ENCODE measurements around the gene CD9.

CD9 gene

DNA sequence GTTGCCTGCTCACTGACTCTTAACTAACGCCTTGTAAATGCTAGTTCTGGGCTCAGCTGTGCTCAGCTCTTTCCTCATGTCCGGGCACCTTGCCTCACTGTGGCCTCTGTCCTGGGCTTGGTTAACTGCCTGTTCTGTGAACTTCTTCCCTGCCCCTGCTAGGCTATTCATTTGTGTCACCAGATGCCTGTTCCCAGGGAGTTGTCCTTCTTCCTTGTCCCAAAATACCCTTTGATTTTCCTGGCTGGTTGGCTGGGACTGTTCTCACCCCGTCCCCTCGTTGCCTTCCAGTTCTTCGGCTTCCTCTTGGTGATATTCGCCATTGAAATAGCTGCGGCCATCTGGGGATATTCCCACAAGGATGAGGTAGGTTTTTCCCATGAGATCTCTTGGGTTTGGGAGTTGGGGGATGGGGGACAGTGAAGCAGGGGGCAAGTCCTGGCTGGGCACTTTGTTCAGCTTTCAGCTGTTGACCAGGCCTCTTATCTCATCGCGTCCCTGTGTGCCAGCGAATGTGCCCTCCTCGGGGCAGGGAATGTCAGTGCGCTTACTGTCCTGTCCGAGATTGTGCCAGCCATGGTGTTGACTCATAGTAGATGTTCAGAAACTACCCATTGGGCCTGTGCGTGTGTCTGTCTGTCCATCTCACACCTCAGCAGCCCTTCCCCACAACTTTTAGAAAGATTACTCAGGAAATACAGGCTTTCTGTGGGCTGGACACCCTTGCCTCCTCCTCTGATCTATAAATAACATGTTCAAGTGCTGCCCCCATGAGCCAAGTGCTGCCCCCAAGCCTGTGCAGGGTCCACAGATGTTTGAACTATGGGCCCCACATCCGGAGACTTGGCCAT lies 33.1 kb downstream of the CD9 start:
- H3K27me3 ChIP-seq (ENCODE audit: insufficient read depth, low read length, poor library complexity), result peaks cover 6% of the 10 kb centered on the region
- no peak overlapping the region for H3K27ac ChIP-seq (ENCODE audit: low read length)
- no peak overlapping the region for H3K4me3 ChIP-seq (ENCODE audit: low read depth in 1 of 2, low read length in 2 of 2)
- H4K20me1 ChIP-seq (ENCODE audit: insufficient read depth, low read length), result no peaks in the 10 kb centered on the region
- H3K79me2 ChIP-seq (ENCODE audit: insufficient read depth, low read length), result no peaks in the 10 kb centered on the region
- no peak overlapping the region for H3K9ac ChIP-seq (ENCODE audit: low read depth, low read length)
- TF ChIP-seq EZH2 (IDR thresholded peaks at IDR 0.05; ENCODE audit: borderline replicate concordance, low read depth, low read length, severe bottlenecking), result no peak
- TF ChIP-seq, protein P1, sequence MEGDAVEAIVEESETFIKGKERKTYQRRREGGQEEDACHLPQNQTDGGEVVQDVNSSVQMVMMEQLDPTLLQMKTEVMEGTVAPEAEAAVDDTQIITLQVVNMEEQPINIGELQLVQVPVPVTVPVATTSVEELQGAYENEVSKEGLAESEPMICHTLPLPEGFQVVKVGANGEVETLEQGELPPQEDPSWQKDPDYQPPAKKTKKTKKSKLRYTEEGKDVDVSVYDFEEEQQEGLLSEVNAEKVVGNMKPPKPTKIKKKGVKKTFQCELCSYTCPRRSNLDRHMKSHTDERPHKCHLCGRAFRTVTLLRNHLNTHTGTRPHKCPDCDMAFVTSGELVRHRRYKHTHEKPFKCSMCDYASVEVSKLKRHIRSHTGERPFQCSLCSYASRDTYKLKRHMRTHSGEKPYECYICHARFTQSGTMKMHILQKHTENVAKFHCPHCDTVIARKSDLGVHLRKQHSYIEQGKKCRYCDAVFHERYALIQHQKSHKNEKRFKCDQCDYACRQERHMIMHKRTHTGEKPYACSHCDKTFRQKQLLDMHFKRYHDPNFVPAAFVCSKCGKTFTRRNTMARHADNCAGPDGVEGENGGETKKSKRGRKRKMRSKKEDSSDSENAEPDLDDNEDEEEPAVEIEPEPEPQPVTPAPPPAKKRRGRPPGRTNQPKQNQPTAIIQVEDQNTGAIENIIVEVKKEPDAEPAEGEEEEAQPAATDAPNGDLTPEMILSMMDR (IDR thresholded peaks at IDR 0.05; ENCODE audit: borderline replicate concordance, extremely low read depth, low read length, poor library complexity, severe bottlenecking), result no peak
- ATAC-seq (ENCODE audit: insufficient read depth, low read depth) (no peak), DNase-seq (no peak)
- H3K4me1 ChIP-seq (ENCODE audit: insufficient read depth, low read length), result no peaks in the 10 kb centered on the region
- H3K4me2 ChIP-seq (ENCODE audit: insufficient read depth, low read length), result no peak overlapping the region
- no peaks in the 10 kb centered on the region for H3K36me3 ChIP-seq (ENCODE audit: insufficient read depth, low read length)
- H2AFZ ChIP-seq (ENCODE audit: low read depth, low read length), result no peak overlapping the region
- H3K9me3 ChIP-seq (ENCODE audit: insufficient read depth, low read length, severe bottlenecking), result no peaks in the 10 kb centered on the region

DNA sequence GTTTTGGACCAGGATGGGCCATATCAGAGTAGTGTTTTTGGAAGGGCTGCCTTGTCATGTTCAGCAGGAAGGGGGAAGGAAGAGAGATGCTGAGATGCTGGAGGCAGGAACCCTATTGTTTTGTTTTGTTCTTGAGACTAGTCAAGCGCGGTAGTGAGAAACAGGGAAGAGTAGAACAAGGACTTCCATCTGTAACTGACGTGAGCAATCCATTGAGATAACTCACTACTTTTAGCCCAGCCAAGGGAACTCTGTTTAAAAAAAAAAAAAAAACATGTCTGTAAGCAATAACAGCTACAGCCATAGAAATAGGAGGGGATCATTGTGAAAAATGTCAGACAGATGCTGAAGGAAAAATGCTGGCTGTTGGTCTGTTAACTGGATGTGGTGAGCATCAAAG lies 34.0 kb downstream of the CD9 start:
- H3K9ac ChIP-seq (ENCODE audit: low read depth, low read length), result no peak overlapping the region

DNA sequence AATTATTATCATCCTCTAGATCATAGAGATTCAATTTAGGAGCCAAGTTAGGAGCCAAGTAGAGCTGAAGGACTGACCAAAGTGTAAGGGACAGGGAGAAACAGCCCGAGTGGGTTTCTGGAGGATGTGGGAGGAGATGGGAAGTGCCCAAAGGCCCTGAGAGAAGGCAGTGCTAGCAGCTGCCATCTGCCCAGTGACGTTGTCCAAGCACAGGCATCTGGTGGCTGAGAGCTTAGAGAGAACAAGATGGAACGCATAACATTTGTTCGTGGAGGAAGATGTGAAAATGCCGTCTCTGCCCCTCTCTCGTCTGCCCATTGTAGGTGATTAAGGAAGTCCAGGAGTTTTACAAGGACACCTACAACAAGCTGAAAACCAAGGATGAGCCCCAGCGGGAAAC lies 34.7 kb downstream of the CD9 start:
- TF ChIP-seq EZH2 (IDR thresholded peaks at IDR 0.05; ENCODE audit: borderline replicate concordance, low read depth, low read length, severe bottlenecking), result no peak
- TF ChIP-seq, protein P1 (IDR thresholded peaks at IDR 0.05; ENCODE audit: borderline replicate concordance, extremely low read depth, low read length, poor library complexity, severe bottlenecking), result no peak
- Histone ChIP-seq H3K9ac (ENCODE audit: low read depth, low read length) (no peak overlapping the region), H4K20me1 (ENCODE audit: insufficient read depth, low read length) (no peaks in the 10 kb centered on the region), H3K9me3 (ENCODE audit: insufficient read depth, low read length, severe bottlenecking) (no peaks in the 10 kb centered on the region), H3K36me3 (ENCODE audit: insufficient read depth, low read length) (no peaks in the 10 kb centered on the region), H3K4me2 (ENCODE audit: insufficient read depth, low read length) (no peak overlapping the region), H3K27me3 (ENCODE audit: insufficient read depth, low read length, poor library complexity) (peaks cover 11% of the 10 kb centered on the region), H3K79me2 (ENCODE audit: insufficient read depth, low read length) (no peaks in the 10 kb centered on the region), H3K4me3 (ENCODE audit: low read depth in 1 of 2, low read length in 2 of 2) (no peak overlapping the region), H2AFZ (ENCODE audit: low read depth, low read length) (no peak overlapping the region), H3K4me1 (ENCODE audit: insufficient read depth, low read length) (no peaks in the 10 kb centered on the region), H3K27ac (ENCODE audit: low read length) (no peak overlapping the region)
- DNase-seq (no peak), ATAC-seq (ENCODE audit: insufficient read depth, low read depth) (no peak)

More for the DNA sequence above, 34.0 kb downstream of the CD9 start:
- Histone ChIP-seq H3K27me3 (ENCODE audit: insufficient read depth, low read length, poor library complexity) (peaks cover 6% of the 10 kb centered on the region), H3K27ac (ENCODE audit: low read length) (no peak overlapping the region), H2AFZ (ENCODE audit: low read depth, low read length) (no peak overlapping the region), H3K4me3 (ENCODE audit: low read depth in 1 of 2, low read length in 2 of 2) (no peak overlapping the region), H3K9me3 (ENCODE audit: insufficient read depth, low read length, severe bottlenecking) (no peaks in the 10 kb centered on the region), H3K79me2 (ENCODE audit: insufficient read depth, low read length) (no peaks in the 10 kb centered on the region), H4K20me1 (ENCODE audit: insufficient read depth, low read length) (no peaks in the 10 kb centered on the region), H3K4me2 (ENCODE audit: insufficient read depth, low read length) (no peak overlapping the region), H3K36me3 (ENCODE audit: insufficient read depth, low read length) (no peaks in the 10 kb centered on the region), H3K4me1 (ENCODE audit: insufficient read depth, low read length) (no peaks in the 10 kb centered on the region)
- TF ChIP-seq EZH2 (IDR thresholded peaks at IDR 0.05; ENCODE audit: borderline replicate concordance, low read depth, low read length, severe bottlenecking), result no peak
- TF ChIP-seq, protein P1 (IDR thresholded peaks at IDR 0.05; ENCODE audit: borderline replicate concordance, extremely low read depth, low read length, poor library complexity, severe bottlenecking), result no peak
- DNase-seq (no peak), ATAC-seq (ENCODE audit: insufficient read depth, low read depth) (no peak)

All from DND-41 (cell line).